GM18499 (cell line): Measurements from ENCODE around the gene PIGU.
"Not testable (repeated sequence)": the region's sequence is repeated elsewhere in the genome, so short reads cannot be mapped to it uniquely, and the experiment has no call there.

Experiments
- ATAC-seq: cut with Tn5 transposase; IDR thresholded peaks from one replicate; pipeline ENCODE4 v1.9.1; 2021; ENCODE audit warnings: moderate number of reproducible peaks; ENCODE audit not compliant: insufficient read depth, unreplicated experiment

PIGU gene, protein sequence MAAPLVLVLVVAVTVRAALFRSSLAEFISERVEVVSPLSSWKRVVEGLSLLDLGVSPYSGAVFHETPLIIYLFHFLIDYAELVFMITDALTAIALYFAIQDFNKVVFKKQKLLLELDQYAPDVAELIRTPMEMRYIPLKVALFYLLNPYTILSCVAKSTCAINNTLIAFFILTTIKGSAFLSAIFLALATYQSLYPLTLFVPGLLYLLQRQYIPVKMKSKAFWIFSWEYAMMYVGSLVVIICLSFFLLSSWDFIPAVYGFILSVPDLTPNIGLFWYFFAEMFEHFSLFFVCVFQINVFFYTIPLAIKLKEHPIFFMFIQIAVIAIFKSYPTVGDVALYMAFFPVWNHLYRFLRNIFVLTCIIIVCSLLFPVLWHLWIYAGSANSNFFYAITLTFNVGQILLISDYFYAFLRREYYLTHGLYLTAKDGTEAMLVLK

DNA sequence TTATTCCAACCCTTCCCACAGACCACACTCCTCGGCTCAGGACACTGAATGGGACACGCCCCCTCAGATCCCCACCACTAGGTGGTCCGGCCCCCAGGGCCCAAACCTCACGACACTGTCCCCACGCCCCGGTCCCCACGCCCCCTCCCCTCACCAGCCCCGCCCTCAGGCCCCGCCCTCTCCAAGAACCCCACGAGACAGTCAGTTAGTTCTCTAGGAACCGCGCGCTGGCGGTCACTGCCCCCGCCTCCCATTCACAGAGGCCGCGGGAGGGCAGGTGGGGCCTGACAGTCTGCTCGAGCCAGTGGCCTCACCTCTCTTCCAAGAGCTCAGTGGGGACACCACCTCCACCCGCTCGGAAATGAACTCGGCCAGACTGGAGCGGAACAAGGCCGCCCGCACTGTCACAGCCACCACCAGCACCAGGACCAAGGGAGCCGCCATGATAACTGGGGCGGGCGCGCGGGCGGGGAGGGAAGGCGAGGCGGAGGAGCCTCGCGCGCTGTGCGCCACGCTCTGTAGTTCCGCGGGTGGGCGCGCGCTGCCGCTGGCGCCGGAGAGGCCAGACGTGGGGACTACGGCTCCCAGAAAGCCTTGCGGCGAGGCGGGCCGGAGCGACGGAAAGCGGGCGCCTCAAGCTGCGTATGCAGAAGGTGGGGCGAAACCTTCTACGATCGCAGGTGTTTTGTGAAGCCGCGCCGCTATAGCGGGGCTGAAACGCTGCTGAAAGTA, at the start of gene PIGU:
PIGU (minus strand) TSS at position 451 of the 732 bp plus-strand sequence; CDS start at position 444, 7 bp downstream.
- ATAC-seq, result peak; percentile 79

DNA sequence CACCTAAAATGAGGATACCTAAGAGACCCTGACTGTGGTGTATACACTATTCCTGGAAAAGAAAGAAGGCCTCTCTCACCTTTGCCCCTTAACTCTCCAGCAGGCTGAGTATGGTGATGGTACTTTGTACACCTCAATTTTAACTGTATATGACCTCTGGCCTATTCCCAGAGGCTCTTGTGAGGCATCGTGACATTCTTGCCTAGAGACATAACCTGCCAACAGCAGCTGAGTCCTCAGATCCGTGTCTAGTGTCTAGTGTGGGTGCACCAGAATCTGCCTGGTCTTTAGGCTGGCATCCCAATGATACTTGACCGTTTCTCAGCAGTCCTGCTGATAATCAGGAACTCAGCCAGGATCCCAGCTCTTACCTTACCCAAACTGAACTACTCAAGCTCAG, 47.3 kb upstream of the PIGU start:
- no peak for ATAC-seq

DNA sequence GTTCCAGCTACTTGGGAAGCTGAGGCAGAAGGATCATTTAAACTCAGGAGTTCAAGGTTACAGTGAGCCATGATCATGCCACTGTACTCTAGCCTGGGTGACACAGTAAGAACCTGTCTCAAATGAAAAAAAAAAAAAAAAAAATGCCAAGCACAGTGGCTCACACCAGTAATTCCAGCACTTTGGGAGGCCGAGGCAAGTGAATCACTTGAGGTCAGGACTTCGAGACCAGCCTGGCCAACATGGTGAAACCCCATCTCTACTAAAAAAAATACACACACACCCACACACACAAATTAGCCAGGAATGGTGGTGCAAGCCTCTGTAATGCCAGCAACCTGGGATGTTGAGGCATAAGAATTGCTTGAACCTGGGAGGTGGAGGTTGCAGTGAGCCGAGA, 45.7 kb upstream of the PIGU start:
- ATAC-seq, result not testable (repeated sequence)

DNA sequence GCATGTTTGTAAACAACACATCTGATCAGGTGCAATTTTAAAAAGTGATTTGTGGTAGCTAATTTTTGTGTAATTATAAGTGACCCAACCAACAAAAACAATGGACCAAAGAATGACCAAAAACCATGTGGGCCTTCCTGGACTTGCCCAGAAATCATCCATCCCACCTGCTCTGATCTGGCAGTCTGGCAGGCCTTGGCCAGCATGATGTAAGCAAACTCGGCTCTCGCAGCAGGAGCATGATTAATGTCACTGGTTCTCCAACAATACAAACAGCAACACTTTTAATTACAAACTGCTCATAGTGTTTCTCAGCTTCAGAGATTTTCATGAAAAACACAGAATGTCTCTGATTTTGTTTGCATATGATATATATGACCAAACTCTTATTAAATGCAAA, 43.4 kb upstream of the PIGU start:
- no peak for ATAC-seq

DNA sequence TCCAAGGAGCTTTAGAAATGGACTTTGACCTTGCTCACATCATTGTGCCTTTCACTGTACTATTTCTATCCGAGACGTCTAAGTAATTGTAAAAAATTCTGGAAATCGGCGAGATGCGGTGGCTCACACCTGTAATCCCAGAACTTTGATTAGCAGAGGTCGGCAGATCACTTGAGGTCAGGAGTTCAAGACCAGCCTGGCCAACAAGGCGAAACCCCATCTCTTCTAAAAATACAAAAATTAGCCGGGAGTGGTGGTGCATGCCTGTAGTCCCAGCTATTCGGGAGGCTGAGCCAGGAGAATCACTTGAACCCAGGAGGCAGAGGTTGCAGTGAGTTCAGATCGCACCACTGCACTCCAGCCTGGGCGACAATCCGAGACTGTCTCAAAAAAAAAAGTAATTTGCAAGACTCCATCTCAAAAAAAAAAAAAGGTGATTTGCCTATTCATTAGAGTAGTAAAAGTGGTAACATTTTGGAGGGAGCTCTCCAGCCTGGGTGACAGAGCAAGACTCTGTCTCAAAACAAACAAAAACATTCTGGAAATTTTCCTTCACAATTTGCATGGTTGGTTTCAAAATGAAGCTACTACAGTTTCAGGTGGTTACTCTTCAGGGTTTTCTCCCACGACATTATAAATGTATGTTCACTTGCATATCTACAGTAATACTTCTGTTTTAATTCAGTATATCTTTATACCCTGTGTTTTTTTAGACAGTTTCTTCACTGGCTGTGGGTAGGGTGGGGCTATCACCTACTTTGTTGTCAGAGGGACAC, 42.5 kb upstream of the PIGU start:
- ATAC-seq, result peak; percentile 66

DNA sequence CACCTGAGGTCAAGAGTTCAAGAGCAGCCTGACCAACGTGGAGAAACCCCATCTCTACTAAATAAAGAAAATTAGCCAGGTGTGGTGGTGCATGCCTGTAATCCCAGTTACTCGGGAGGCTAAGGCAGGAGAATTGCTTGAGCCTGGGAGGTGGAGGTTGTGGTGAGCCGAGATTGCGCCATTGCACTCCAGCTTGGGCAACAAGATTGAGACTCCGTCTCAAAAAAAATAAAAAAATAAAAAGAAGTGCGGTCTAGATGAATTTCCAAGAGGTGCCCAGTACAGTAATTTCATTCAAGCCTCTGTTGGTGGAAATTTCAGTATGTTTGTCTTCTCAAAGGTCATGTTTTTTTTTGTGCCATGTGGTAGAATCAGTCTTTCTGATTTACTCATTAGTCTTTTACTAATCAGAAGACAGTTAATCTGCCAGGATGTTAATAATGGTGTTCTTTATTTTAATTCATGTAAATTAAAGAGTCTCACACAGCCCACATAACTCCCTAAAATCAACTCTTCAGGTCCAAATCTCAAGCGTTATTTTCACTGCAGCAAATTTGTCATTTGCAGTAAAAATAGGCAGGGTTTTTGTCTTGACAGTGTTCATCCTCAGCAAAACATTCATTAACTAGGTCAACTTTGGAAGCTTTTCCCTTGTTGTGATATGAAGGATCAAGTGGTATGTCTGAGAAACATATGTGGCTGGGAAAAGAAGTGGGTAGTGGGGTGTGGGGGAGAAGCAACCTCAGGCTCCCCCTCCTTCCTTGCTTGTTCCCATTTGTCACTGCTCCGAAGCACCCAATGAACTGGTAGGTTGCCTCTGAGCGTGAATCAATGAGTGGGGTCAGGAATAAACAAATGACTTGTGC, 40.6 kb upstream of the PIGU start:
- no peak for ATAC-seq

DNA sequence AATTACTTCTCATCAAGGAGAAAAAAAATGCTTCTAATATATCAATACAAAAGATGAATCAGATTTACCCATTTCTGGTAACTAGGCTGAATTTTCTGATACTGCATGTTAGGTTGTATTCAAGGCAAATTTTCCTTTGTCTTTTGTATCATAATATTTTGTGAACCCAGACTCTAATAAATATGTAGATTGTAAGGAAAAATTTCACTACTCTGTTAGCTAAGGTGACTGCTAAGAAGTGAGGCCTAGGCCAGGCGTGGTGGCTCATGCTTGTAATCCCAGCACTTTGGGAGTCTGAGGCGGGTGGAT, 40.0 kb upstream of the PIGU start:
- ATAC-seq, result no peak

DNA sequence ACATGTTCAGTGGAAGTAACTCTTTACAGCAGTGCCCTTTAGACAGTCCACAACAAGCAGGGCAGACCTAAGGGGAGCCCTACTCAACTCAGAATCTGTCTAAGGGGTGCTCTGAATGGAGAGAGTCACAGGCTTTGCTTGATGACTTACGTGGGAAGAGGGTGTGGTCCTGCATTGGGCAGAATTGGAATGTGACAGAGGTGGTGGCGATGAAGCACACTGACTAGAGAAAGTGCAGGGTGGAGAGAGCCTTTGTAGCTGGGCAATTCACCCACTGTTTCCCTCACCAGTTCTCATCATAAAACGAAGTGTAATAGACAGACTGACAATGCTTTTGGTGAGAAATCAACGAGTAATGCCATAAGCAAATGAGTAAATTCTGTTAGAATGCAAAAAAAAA, 38.5 kb upstream of the PIGU start:
- no peak for ATAC-seq

DNA sequence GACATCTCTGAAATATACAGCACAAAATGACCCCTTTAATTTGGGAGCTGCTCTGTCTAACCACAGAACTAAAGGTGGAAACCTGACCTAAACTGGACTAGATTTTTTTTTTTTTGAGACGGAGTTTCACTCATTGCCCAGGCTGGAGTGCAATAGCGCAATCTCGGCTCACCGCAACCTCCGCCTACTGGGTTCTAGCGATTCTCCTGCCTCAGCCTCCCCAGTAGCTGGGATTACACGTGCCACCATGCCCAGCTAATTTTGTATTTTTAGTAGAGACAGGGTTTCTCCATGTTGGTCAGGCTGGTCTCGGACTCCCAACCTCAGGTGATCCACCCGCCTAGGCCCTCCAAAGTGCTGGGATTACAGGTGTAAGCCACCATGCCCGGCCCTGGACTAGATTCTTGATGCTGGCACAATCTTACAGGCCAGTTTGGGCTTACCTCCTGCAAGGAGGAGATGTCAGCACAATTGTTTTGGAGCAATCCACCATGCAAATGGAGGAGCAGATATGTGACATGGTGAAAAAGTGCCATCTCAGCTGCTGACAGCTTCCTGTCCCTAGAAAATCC, 37.1 kb upstream of the PIGU start:
- not testable (repeated sequence) for ATAC-seq

DNA sequence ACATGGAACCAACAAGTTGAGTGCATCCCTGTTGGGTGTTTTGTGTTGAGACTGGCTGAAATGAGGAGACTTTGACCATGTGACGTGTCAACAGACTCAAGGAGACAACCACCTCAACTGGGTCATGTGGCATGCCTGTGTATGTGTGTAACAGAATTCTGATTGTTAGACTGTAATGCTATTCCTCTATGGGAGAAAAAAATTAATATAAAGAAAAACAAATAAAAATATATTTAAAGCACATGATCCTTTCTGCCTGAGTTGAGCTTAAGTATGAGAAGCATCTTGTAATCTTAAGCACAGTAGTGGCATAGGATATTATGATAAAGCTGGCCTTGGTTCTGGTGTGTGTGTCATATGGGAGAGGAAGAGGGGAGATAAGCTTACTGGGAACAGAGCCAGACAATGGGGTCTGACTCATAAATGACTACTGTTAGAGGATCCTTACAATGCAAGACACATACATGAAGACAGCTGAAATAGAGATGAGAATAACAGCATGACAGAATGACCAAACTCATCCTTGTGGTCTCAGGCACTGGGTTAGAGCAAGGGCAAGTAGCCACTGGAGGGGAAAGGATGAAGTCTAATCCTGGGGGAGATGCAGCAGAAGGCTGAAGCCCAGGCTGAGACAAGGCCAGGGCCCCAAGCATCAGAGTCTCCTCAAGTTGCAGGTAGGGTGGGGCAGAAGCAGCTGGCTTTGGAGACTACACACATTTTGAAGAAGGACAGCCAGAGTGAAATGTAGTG, 36.5 kb upstream of the PIGU start:
- no peak for ATAC-seq

DNA sequence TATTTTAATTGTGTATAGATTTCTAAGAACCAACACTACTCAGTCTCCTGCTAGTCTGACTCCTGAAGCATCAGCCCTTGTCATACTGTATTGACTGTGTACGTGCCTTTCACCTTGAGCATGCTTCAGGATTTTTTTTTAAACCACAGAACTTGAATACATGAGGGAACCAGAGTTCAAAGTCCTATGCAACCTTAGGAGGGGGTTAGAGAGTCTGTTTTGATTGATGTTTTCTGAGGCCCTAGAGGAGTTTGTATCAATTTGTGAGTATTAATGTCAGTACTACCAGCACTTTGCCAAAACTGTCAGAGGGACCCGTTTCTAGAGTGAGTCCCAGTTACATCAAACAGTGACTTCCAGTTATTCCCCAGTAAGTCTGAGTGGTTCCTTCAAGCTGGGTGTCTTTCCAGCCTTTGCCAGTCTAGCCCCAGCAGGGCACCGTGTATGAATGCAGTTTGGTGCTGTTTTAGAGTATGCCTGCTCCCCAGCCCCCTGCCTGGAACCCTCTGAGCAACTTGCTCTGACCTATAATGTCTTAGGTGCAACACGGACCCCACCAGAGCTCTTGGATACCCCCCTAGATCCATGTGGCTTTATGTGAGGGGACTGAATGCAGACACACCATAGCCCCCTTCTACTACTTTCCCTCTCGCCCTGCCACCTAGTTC, 35.8 kb upstream of the PIGU start:
- no peak for ATAC-seq

DNA sequence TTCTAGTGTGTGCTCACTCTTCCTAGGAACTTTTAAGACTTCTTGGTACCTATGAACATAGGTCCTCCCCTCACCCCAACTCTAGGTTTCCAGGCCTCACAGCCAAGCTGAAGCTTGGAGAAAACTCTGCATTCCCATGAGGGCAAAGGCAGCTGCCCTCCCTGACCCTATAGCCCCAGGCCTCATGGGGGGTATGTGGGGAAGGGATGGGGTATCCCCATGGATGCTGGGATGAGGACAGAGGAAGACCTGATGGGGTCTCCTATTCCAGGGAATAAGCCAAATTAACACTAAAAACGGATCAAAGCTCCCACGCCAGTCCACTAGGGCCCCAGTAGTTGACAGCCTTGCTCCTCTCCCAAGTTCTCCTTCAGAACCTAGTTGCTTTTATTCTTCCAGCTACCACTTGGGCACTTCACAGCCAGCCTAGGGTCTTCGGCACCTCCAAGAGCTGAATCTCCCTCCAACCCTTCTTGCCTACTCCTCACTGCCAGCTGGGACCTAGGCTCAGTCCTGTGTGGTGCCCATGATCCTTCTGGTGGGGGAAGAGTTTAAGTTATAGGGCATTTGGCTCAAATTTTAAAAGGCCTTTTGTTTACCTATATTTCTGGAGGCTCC, 35.0 kb upstream of the PIGU start:
- ATAC-seq, result no peak

DNA sequence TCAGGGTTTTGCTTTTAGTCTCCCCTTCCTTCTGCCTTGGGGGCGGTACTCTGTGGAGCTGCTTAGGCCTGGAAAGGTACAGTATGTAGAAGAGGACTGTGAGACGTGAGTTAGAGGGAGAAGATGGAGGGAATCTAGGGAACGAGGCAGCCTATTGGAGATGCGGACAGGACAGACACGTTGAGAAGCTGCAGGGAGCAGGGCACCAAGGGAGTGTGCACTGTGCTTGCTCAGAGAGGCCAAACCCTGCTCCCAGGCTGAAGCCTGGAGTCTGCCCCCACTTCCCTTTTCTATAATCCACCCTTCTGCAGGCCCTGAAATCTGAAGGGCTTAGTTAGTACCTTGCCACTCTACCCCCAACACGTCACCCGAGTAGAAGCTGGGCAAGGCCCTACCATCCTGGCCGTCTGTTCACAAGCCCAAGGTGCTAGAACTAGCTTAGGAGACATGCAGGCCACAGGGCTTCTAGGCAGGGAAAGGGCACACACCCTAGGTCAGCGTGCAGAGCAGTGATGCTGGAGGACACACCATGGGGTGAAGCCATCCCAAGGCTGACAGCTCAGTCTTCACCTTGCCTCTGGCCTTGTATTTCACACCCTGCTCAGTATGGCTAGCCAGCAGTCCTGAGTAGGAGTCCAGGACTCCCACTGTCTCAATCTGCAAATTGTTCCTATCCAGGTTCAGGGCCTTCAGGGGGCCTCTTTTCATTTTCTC, 34.1 kb upstream of the PIGU start:
- ATAC-seq, result no peak

DNA sequence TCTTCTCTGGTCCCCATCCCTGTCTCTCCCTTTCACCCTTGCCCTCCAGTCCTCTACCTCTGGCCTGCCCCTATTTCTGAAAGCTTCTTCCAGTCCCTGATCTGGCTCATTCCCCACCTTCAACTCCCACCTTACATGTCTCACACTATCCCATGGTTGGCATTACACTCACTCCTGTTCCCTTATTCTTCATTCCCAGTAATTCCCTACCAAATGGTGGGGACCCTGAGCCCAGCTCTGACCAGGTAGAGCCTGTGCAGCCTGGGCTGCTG, 33.6 kb upstream of the PIGU start:
- ATAC-seq, result no peak

DNA sequence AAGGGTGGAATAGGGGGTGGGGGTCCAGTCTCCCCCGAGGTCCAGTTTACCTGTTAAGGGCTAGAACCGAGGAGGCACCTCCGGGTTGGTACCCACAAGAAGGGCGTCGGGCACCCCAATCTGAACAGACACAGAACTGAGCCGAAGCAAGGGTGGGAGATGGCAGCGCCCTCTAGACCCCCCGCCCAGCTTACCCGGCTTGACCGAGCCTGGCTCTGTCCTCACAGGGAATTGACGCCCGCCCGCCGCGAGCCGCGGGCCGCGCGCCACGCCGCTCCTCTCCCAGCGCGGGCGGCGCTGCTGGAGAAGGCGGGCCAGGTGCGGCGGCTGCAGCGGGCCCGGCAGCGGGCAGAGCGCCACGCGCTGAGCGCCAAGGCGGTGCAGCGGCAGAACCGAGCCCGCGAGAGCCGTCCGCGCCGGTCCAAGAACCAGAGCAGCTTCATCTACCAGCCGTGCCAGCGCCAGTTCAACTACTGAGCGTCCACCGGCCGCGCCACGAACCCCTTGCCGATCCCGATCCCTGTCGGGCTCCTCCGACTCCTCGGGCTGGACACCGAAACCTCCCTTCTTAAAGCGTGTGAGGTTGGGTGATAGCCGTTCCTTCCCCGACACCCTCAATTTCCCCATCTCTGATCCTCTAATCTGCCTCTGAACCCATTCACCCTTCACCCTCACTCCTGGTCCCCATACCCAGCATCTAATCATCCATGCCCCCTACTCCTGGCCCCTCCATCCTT, 33.1 kb upstream of the PIGU start:
- ATAC-seq, result no peak

DNA sequence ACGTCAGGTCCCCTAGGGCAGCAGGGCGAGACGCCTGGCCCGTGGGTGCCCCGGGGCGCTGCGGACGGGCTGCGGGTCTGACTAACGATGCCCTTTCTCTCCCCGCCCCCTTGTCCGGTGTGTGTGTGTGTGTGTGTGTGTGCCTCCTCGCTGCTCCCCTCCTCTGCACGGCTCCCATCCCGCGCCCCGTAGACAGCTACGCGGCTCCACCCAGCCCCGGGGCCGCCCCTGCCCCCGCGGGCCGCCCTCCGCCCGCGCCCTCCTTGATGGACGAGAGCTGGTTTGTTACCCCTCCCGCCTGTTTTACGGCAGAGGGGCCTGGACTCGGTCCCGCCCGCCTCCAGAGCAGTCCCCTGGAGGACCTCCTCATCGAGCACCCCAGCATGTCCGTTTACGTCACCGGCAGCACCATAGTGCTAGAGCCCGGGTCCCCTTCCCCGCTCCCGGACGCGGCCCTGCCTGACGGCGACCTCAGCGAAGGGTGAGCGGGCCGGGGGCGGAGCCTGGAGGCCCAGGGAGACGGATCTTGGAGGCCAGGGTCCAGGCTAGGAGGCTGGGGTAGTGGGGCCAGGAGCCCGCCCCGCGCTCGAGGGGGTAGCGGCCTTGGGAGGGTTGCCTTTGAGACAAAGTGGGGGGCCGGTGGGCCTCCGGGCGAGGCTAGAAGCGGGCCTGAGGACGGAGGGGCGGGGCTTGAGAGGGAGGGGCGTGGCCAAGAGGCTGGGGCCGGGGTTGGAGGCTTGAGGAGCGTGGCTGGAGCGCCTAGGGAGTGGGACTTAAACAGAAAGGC, 32.3 kb upstream of the PIGU start:
- ATAC-seq, result no peak
